Measurements from ENCODE around the gene FOXE3. TPM values are rescaled to one million over a fixed set of nuclear protein-coding genes. Genes with fewer than 3 reads are reported as not detected.
"Not testable (repeated sequence)": the region's sequence is repeated elsewhere in the genome, so short reads cannot be mapped to it uniquely, and the experiment has no call there.

Gene FOXE3
- total RNA-seq, 1 donor from 2014 or later, result not detected

GRCh38 chr1:47452426-47452825 lies 36.3 kb downstream of the FOXE3 start:
- no peak overlapping the region for H3K4me3 ChIP-seq (ENCODE audit: low read depth, low read length)
- H3K36me3 ChIP-seq (ENCODE audit: control insufficient read depth, insufficient read depth, low read length), result no peaks in the 10 kb centered on the region
- no peak for TF ChIP-seq CTCF (IDR thresholded peaks at IDR 0.05; ENCODE audit: insufficient read depth, low read length, poor library complexity, severe bottlenecking)
- DNase-seq (ENCODE audit: low read depth), result no peak
- peaks cover 35% of the 10 kb centered on the region for H3K27me3 ChIP-seq (ENCODE audit: control insufficient read depth, insufficient read depth, low read length)

- H3K36me3 ChIP-seq (ENCODE audit: control insufficient read depth, insufficient read depth, low read length); DNase-seq (ENCODE audit: low read depth); H3K4me3 ChIP-seq (ENCODE audit: low read depth, low read length): not testable (repeated sequence)
- H3K27me3 ChIP-seq (ENCODE audit: control insufficient read depth, insufficient read depth, low read length), result peaks cover 26% of the 10 kb centered on the region
Observed at GRCh38 chr1:47453910-47454309, 37.8 kb downstream of the FOXE3 start.

- no peak overlapping the region for H3K4me3 ChIP-seq (ENCODE audit: low read depth, low read length)
- DNase-seq (ENCODE audit: low read depth), result no peak
- H3K27me3 ChIP-seq (ENCODE audit: control insufficient read depth, insufficient read depth, low read length), result peaks cover 15% of the 10 kb centered on the region
- TF ChIP-seq CTCF (IDR thresholded peaks at IDR 0.05; ENCODE audit: insufficient read depth, low read length, poor library complexity, severe bottlenecking), result no peak
- H3K36me3 ChIP-seq (ENCODE audit: control insufficient read depth, insufficient read depth, low read length), result no peaks in the 10 kb centered on the region
Observed at GRCh38 chr1:47456250-47456649, 40.2 kb downstream of the FOXE3 start.

- H3K4me3 ChIP-seq (ENCODE audit: low read depth, low read length); H3K36me3 ChIP-seq (ENCODE audit: control insufficient read depth, insufficient read depth, low read length); DNase-seq (ENCODE audit: low read depth): not testable (repeated sequence)
- peaks cover 19% of the 10 kb centered on the region for H3K27me3 ChIP-seq (ENCODE audit: control insufficient read depth, insufficient read depth, low read length)
Observed at GRCh38 chr1:47457547-47457946, 41.5 kb downstream of the FOXE3 start.

GRCh38 chr1:47459253-47459788 lies 43.2 kb downstream of the FOXE3 start:
- H3K4me3 ChIP-seq (ENCODE audit: low read depth, low read length), result no peak overlapping the region
- no peak for DNase-seq (ENCODE audit: low read depth)
- no peaks in the 10 kb centered on the region for H3K36me3 ChIP-seq (ENCODE audit: control insufficient read depth, insufficient read depth, low read length)
- H3K27me3 ChIP-seq (ENCODE audit: control insufficient read depth, insufficient read depth, low read length), result peaks cover 22% of the 10 kb centered on the region
- TF ChIP-seq CTCF (IDR thresholded peaks at IDR 0.05; ENCODE audit: insufficient read depth, low read length, poor library complexity, severe bottlenecking), result no peak

GRCh38 chr1:47460040-47460439 lies 44.0 kb downstream of the FOXE3 start:
- TF ChIP-seq CTCF (IDR thresholded peaks at IDR 0.05; ENCODE audit: insufficient read depth, low read length, poor library complexity, severe bottlenecking), result no peak

GRCh38 chr1:47460456-47460855 lies 44.4 kb downstream of the FOXE3 start:
- TF ChIP-seq CTCF (IDR thresholded peaks at IDR 0.05; ENCODE audit: insufficient read depth, low read length, poor library complexity, severe bottlenecking), result no peak
- DNase-seq (ENCODE audit: low read depth), result no peak
- Histone ChIP-seq H3K27me3 (ENCODE audit: control insufficient read depth, insufficient read depth, low read length) (peaks cover 22% of the 10 kb centered on the region), H3K36me3 (ENCODE audit: control insufficient read depth, insufficient read depth, low read length) (no peaks in the 10 kb centered on the region), H3K4me3 (ENCODE audit: low read depth, low read length) (no peak overlapping the region)

More at GRCh38 chr1:47460040-47460439, 44.0 kb downstream of the FOXE3 start:
- no peak overlapping the region for H3K4me3 ChIP-seq (ENCODE audit: low read depth, low read length)
- peaks cover 22% of the 10 kb centered on the region for H3K27me3 ChIP-seq (ENCODE audit: control insufficient read depth, insufficient read depth, low read length)
- no peaks in the 10 kb centered on the region for H3K36me3 ChIP-seq (ENCODE audit: control insufficient read depth, insufficient read depth, low read length)
- no peak for DNase-seq (ENCODE audit: low read depth)

All from kidney epithelial cell (primary cell).